GM12878 (cell line): ENCODE measurements around the gene SLC35G6. TPM values are rescaled to one million over a fixed set of nuclear protein-coding genes. Genes with fewer than 3 reads are reported as not detected.

Experiments used
- ATAC-seq: fragments of 200-7000 bp; cut with Tn5 transposase; 3 replicates; pipeline ENCODE4 v1.9.1; 2020; ENCODE audit warnings: mild to moderate bottlenecking, moderate library complexity
- BruUV-seq: library from RNA; stranded (reverse); fragments of 400-500 nt; replicated peaks from 2 replicates; lab custom pipeline; 2021; lab: Mats Ljungman, UMichigan
- CTCF ChIA-PET: fragments of 300-600 bp; sonication (Branson Sonifier 250); formaldehyde crosslinking; extraction: SDS; loops from one replicate; lab custom pipeline; 2021; ENCODE audit warnings: inconsistent platforms; lab: Yijun Ruan, JAX
- POLR2A ChIA-PET: fragments of 350-600 bp; formaldehyde crosslinking; extraction: SDS; loops from one replicate; lab custom pipeline; 2021; ENCODE audit warnings: inconsistent platforms; lab: Charles Lee
- RAD21 ChIA-PET: fragments of 300-600 bp; sonication (Branson Sonifier 250); formaldehyde crosslinking; loops from one replicate; lab custom pipeline; 2023; ENCODE audit warnings: antibody characterized with exemption; ENCODE audit not compliant: unreplicated experiment; lab: Charles Lee
- SMC1A ChIA-PET: fragments of 300-600 bp; sonication (Branson Sonifier 250); formaldehyde crosslinking; loops from one replicate; lab custom pipeline; 2023; ENCODE audit not compliant: unreplicated experiment, uncharacterized antibody; lab: Charles Lee
- DNase-seq: peaks from one replicate; pipeline ENCODE4 v3.0.0-alpha.2; 2011; ENCODE audit warnings: low read depth, low spot score
- FAIRE-seq: peaks from 3 replicates; lab custom pipeline; 2011; peaks lifted over from hg19 to GRCh38; lab: Jason Lieb, UNC
- H2AFZ ChIP-seq: 2 replicates; pipeline ENCODE4 v1.6.0; 2011; ENCODE audit warnings: low read depth, low read length, control low read depth; ENCODE audit not compliant: control insufficient read depth
- H3K27ac ChIP-seq: 2 replicates; pipeline ENCODE4 v1.5.1; 2011; ENCODE audit warnings: control low read depth; ENCODE audit not compliant: control insufficient read depth, insufficient read depth
- H3K27me3 ChIP-seq, 2 experiments: replicated peaks in 1 of 2; 2 replicates each; pipeline versions ENCODE4 v1.6.0 to v1.6.1; 2011; ENCODE audit warnings: low read length in 1 of 2; ENCODE audit not compliant: control insufficient read depth in 2 of 2, insufficient read depth in 2 of 2
- H3K36me3 ChIP-seq, 2 experiments: 2 replicates each; pipeline ENCODE4 v1.5.1; 2011; ENCODE audit warnings: low read length in 1 of 2; ENCODE audit not compliant: control insufficient read depth in 2 of 2, insufficient read depth in 2 of 2
- H3K4me1 ChIP-seq: 2 replicates; pipeline ENCODE4 v1.6.1; 2011; ENCODE audit warnings: mild to moderate bottlenecking, low read length, moderate library complexity, mixed read lengths; ENCODE audit not compliant: control insufficient read depth, insufficient read depth
- H3K4me2 ChIP-seq: 2 replicates; pipeline ENCODE4 v1.6.0; 2011; ENCODE audit warnings: control low read depth; ENCODE audit not compliant: control insufficient read depth, insufficient read depth
- H3K4me3 ChIP-seq: fragments of 200-600 bp; sonication (generic); 2 replicates; pipeline ENCODE4 v1.5.1; 2016
- H3K79me2 ChIP-seq: 2 replicates; pipeline ENCODE4 v1.6.0; 2011; ENCODE audit warnings: low read length; ENCODE audit not compliant: control insufficient read depth, insufficient read depth
- H3K9ac ChIP-seq: 2 replicates; pipeline ENCODE4 v1.8.0; 2011; ENCODE audit warnings: low read length, control low read depth, mixed read lengths; ENCODE audit not compliant: control insufficient read depth, insufficient read depth
- H3K9me3 ChIP-seq: replicated peaks from 3 replicates; pipeline ENCODE4 v1.5.1; 2011; ENCODE audit warnings: mild to moderate bottlenecking, low read length; ENCODE audit not compliant: control insufficient read depth, insufficient read depth
- H4K20me1 ChIP-seq: 2 replicates; pipeline ENCODE4 v1.6.0; 2011; ENCODE audit not compliant: control insufficient read depth, insufficient read depth
- BHLHE40 ChIP-seq, 2 experiments: fragments of 450-650 bp in 1 of 2; IDR thresholded peaks; 2 replicates each; pipeline ENCODE4 v1.6.1; 2011 to 2017; ENCODE audit warnings: low read depth in 2 of 2, borderline replicate concordance in 1 of 2, improper control_type of control experiment in 1 of 2, low read length in 1 of 2, mild to moderate bottlenecking in 1 of 2
- BMI1 ChIP-seq: fragments of 450-650 bp; IDR thresholded peaks from 2 replicates; pipeline ENCODE4 v1.6.1; 2016; ENCODE audit warnings: mild to moderate bottlenecking, moderate library complexity, borderline replicate concordance
- CHD1 ChIP-seq: IDR thresholded peaks from 2 replicates; pipeline ENCODE4 v1.6.1; 2012; ENCODE audit warnings: low read depth, low read length, improper control_type of control experiment
- HDAC2 ChIP-seq: fragments of 200-600 bp; sonication (generic); IDR thresholded peaks from 2 replicates; pipeline ENCODE4 v1.6.1; 2017
- JUNB ChIP-seq: IDR thresholded peaks from 2 replicates; pipeline ENCODE4 v1.6.1; 2016; ENCODE audit warnings: antibody characterized with exemption, mild to moderate bottlenecking
- NR2C2 ChIP-seq: IDR thresholded peaks from 2 replicates; pipeline ENCODE4 v1.6.1; 2011; ENCODE audit warnings: borderline replicate concordance, low read depth; ENCODE audit not compliant: control insufficient read depth, insufficient read length
- RCOR1 ChIP-seq: conservative IDR thresholded peaks from 2 replicates; pipeline ENCODE4 v1.6.1; 2012; ENCODE audit warnings: low read depth, low read length, improper control_type of control experiment
- SMAD5 ChIP-seq: IDR thresholded peaks from 2 replicates; pipeline ENCODE4 v1.6.1; 2016; ENCODE audit warnings: antibody characterized with exemption, low read depth
- TAF1 ChIP-seq: IDR thresholded peaks from 2 replicates; pipeline ENCODE4 v1.6.1; 2011; ENCODE audit warnings: mild to moderate bottlenecking, low read depth, low read length, borderline replicate concordance
- ZBED1 ChIP-seq: IDR thresholded peaks from 2 replicates; pipeline ENCODE4 v1.6.1; 2016; ENCODE audit warnings: borderline replicate concordance
- ZNF217 ChIP-seq: fragments of 450-650 bp; IDR thresholded peaks from 2 replicates; pipeline ENCODE4 v1.6.1; 2017; ENCODE audit warnings: antibody characterized with exemption, mild to moderate bottlenecking
- ZNF384 ChIP-seq: IDR thresholded peaks from 2 replicates; pipeline ENCODE4 v1.6.1; 2012; ENCODE audit warnings: low read depth, mild to moderate bottlenecking, low read length, improper control_type of control experiment, borderline replicate concordance
- WGBS: methylation state at CpG from one replicate; pipeline ENCODE4 v1.1.6; 2016; ENCODE audit warnings: low lambda C conversion rate; ENCODE audit not compliant: insufficient replicate concordance, insufficient coverage; ENCODE audit errors: missing lambda C conversion rate; 5-methylcytosine and 5-hydroxymethylcytosine counted together
- in situ Hi-C: fragments of 300-500 bp; cut with MboI; formaldehyde crosslinking; loops from 9 replicates; pipeline ENCODE4 v1.14.3; 2018; ENCODE audit warnings: mixed read lengths
- intact Hi-C: fragments of 100-400 bp; cut with micrococcal nuclease; formaldehyde crosslinking; loops from one replicate; pipeline ENCODE4 v1.14.2; 2022; ENCODE audit not compliant: unreplicated experiment
- polyA plus RNA-seq, 11 experiments: library from polyadenylated mRNA; depleted of rRNA in 4 of 11; unstranded in 6 of 11; stranded (reverse) in 5 of 11; fragments of >200 nt; fragmentation: Nextera tagmentation in 4 of 11; fragmentation: Illumina TruSeq in 1 of 11; extraction: Ambion mirVana in 4 of 11; extraction: Trizol in 1 of 11; gene quantifications; 1 replicate in 1 of 11; 2 replicates in 10 of 11; pipeline versions ENCODE4 v1.2.1 to v1.2.3, GENCODE V29; 2011 to 2016; ENCODE audit warnings: inconsistent platforms in 2 of 11, missing spikeins in 2 of 11, low read depth in 1 of 11
- total RNA-seq, 4 experiments: library from RNA; depleted of rRNA in 3 of 4; stranded (reverse); fragments of >200 nt in 3 of 4; fragmentation: Illumina TruSeq in 1 of 4; extraction: Trizol in 1 of 4; gene quantifications; 2 replicates each; pipeline versions ENCODE4 v1.2.1 to v1.2.3, GENCODE V29; 2013 to 2021
- TF ChIP-seq, protein P1 (sequence below): IDR thresholded peaks from 2 replicates; pipeline ENCODE4 v1.6.1; 2011; ENCODE audit warnings: low read depth, mild to moderate bottlenecking, low read length, moderate library complexity, borderline replicate concordance; ENCODE audit errors: extremely low read depth
- TF ChIP-seq, protein P2 (sequence below): fragments of 450-650 bp; IDR thresholded peaks from 2 replicates; pipeline ENCODE4 v1.6.1; 2017; ENCODE audit warnings: low read depth, mild to moderate bottlenecking, moderate library complexity
- TF ChIP-seq, protein P3 (sequence below): IDR thresholded peaks from 2 replicates; pipeline ENCODE4 v1.6.1; 2012; ENCODE audit warnings: mild to moderate bottlenecking, low read depth, low read length
- TF ChIP-seq, protein P4 (sequence below): IDR thresholded peaks from 2 replicates; pipeline ENCODE4 v1.6.1; 2012; ENCODE audit warnings: low read depth, low read length, improper control_type of control experiment

Gene SLC35G6
- total and polyA plus RNA-seq, 10 of the 15 experiments (the other 5 are each of a cell fraction or from before 2014, with no cell fraction given), result 0.20 TPM; not detected in 9

DNA sequence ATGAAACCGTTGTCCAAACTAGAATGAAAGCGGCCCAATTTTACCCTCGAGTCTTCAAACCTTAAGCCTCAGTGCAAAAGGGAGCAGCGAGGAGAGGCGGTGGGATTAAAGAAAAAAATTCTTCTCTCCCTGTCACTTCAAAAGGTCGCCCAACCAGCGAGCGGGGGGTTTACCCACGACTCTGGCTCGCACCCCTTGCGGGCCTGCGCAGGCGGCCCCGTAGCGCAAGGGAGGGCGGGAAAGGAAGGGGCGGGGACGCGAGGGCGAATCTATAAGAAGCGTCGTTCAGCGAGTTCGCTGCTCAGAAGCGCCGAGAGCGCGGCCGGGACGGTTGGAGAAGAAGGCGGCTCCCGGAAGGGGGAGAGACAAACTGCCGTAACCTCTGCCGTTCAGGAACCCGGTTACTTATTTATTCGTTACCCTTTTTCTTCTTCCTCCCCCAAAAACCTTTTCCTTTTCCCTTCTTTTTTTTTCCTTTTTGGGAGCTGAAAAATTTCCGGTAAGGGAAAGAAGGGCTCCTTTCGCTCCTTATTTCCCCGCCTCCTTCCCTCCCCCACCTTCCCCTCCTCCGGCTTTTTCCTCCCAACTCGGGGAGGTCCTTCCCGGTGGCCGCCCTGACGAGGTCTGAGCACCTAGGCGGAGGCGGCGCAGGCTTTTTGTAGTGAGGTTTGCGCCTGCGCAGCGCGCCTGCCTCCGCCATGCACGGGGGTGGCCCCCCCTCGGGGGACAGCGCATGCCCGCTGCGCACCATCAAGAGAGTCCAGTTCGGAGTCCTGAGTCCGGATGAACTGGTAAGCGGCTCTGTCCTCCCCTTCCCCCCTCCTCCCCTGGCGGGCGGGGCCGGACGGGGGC is 3.0 kb downstream of the SLC35G6 start, which contains the start of gene POLR2A:
TSS of gene POLR2A (plus strand) at position 300 of the 852 bp plus-strand sequence.
- peak within 1 kb of the TSS; percentile 100 for H2AFZ ChIP-seq
- SMC1A ChIA-PET, result no interaction called here
- no peaks in the 10 kb centered on the region for H3K27me3 ChIP-seq
- in situ Hi-C loops, result no loop called here
- no peaks in the 10 kb centered on the region; the same call in 1 of the 2 replicates for H3K4me1 ChIP-seq
- BruUV-seq, result no TSS peak
- WGBS, result under 1% methylated on average over 60 of the region's 64 CpGs
- FAIRE-seq (peak; percentile 90), DNase-seq (peak; percentile 95), ATAC-seq (peak; percentile 76)
- CTCF ChIA-PET, result interaction anchor here (1.2 to 4.7 kb wide), 3 partner anchors 30 to 203 kb away, joined by 5 to 28 read pairs (median 20); partner anchors contain the start of genes TMEM102 and TP53
- H3K27ac ChIP-seq, result peak within 1 kb of the TSS; percentile 100
- RAD21 ChIA-PET, result interaction anchor here (1.2 to 1.9 kb wide), 4 partner anchors 43 to 77 kb away, joined by 3 to 11 read pairs (median 5); partner anchors contain the start of gene FGF11
- intact Hi-C loops, result loop anchor here (1.0 to 10.0 kb wide), 3 partner anchors 29 to 201 kb away; partner anchors contain the start of genes TP53 and WRAP53
- peak within 1 kb of the TSS; percentile 100 for H3K9ac ChIP-seq
- H4K20me1 ChIP-seq, result peaks cover 6% of the 10 kb centered on the region; the same call in 1 of the 2 replicates
- no peaks in the 10 kb centered on the region for H3K9me3 ChIP-seq
- peak within 1 kb of the TSS; percentile 99 for H3K4me3 ChIP-seq
- POLR2A ChIA-PET, result interaction anchor here (0.5 to 6.6 kb wide), 12 partner anchors 8 to 302 kb away, joined by 3 to 63 read pairs (median 4); partner anchors contain the start of genes ACAP1, FGF11, TMEM102 and TP53
- peak within 1 kb of the TSS; percentile 97 for H3K4me2 ChIP-seq
- peaks cover 0 to 3% of the 10 kb centered on the region in 2 experiments; a peak in 2 of 4 replicates for H3K36me3 ChIP-seq
- peaks cover 51% of the 10 kb centered on the region for H3K79me2 ChIP-seq
- TF ChIP-seq NR2C2 (no peak), SMAD5 (peak; percentile 99), ZNF217 (no peak), BHLHE40 (IDR thresholded peaks at IDR 0.05; ENCODE audit: borderline replicate concordance in 1 of 2, low read depth in 2 of 2, low read length in 1 of 2) (peak; percentile 92 to 96), JUNB (peak; percentile 36; the same call in 1 of the 2 replicates), TAF1 (peak; percentile 99), HDAC2 (no peak), CHD1 (peak; percentile 97), ZBED1 (peak; percentile 96), ZNF384 (no peak; the same call in 1 of the 2 replicates), RCOR1 (no peak), BMI1 (peak; percentile 85)
- TF ChIP-seq, protein P1, sequence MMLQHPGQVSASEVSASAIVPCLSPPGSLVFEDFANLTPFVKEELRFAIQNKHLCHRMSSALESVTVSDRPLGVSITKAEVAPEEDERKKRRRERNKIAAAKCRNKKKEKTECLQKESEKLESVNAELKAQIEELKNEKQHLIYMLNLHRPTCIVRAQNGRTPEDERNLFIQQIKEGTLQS, result no peak
- TF ChIP-seq, protein P2, sequence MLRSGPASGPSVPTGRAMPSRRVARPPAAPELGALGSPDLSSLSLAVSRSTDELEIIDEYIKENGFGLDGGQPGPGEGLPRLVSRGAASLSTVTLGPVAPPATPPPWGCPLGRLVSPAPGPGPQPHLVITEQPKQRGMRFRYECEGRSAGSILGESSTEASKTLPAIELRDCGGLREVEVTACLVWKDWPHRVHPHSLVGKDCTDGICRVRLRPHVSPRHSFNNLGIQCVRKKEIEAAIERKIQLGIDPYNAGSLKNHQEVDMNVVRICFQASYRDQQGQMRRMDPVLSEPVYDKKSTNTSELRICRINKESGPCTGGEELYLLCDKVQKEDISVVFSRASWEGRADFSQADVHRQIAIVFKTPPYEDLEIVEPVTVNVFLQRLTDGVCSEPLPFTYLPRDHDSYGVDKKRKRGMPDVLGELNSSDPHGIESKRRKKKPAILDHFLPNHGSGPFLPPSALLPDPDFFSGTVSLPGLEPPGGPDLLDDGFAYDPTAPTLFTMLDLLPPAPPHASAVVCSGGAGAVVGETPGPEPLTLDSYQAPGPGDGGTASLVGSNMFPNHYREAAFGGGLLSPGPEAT, result peak; percentile 95
- TF ChIP-seq, protein P3, sequence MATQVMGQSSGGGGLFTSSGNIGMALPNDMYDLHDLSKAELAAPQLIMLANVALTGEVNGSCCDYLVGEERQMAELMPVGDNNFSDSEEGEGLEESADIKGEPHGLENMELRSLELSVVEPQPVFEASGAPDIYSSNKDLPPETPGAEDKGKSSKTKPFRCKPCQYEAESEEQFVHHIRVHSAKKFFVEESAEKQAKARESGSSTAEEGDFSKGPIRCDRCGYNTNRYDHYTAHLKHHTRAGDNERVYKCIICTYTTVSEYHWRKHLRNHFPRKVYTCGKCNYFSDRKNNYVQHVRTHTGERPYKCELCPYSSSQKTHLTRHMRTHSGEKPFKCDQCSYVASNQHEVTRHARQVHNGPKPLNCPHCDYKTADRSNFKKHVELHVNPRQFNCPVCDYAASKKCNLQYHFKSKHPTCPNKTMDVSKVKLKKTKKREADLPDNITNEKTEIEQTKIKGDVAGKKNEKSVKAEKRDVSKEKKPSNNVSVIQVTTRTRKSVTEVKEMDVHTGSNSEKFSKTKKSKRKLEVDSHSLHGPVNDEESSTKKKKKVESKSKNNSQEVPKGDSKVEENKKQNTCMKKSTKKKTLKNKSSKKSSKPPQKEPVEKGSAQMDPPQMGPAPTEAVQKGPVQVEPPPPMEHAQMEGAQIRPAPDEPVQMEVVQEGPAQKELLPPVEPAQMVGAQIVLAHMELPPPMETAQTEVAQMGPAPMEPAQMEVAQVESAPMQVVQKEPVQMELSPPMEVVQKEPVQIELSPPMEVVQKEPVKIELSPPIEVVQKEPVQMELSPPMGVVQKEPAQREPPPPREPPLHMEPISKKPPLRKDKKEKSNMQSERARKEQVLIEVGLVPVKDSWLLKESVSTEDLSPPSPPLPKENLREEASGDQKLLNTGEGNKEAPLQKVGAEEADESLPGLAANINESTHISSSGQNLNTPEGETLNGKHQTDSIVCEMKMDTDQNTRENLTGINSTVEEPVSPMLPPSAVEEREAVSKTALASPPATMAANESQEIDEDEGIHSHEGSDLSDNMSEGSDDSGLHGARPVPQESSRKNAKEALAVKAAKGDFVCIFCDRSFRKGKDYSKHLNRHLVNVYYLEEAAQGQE, result peak; percentile 55
- TF ChIP-seq, protein P4, sequence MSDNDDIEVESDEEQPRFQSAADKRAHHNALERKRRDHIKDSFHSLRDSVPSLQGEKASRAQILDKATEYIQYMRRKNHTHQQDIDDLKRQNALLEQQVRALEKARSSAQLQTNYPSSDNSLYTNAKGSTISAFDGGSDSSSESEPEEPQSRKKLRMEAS, result no peak; the same call in 1 of the 2 replicates
